Measurements from ENCODE around the gene ADH1B.

DNA sequence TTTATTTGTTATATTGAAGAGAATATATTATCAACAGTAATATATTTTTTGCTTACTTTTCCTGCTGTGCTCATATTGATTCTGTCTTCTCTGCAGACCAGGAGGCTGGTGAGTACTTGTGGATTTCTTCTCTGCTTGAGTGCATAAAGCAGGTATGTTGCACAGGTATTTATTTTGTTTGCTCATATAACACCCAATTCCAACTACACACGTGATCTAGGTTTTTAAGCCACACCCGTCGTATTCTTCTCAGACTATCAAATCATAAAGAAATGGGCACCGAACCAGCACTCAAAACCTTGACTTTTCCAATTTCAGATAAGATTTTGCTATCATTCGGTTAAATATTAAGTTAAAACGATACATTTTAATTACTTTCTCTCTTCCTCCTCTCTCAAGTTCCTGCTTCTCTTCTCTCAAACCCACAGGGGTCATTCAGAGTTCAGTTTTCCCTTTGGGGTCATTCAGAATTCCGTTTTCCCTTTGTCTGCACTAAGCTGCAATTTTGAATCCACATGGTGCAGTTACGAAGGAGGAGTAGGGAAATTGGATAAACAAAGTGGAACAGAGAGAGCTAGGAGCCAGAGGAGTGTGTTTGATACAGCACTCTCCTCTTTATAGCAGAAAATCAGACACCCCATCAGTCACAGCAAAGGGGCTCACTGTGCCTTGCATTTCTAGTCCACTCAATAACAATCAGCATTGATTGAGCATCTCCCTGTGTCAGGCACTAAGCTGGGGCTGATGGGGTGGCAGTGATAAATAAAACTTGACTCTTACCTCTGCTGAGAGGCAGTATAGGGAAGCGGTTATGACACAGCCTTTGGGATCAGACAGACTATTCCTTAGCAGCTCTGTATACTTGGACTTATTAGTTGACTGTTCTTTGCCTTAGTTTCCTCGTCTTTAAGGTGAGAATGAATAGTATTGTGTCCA lies 31.7 kb upstream of the ADH1B start, which contains the start of gene ADH1C:
- no peak for TF ChIP-seq CTCF (IDR thresholded peaks at IDR 0.05)
- TF ChIP-seq POLR2A (IDR thresholded peaks at IDR 0.05), result no peak
- no peak for TF ChIP-seq POLR2AphosphoS5 (IDR thresholded peaks at IDR 0.05)
